ENCODE measurements around the gene GHRH. TPM values are rescaled to one million over a fixed set of nuclear protein-coding genes. Genes with fewer than 3 reads are reported as not detected.

GHRH gene
- total RNA-seq, 1 donor from 2014 or later, result not detected

GRCh38 chr20:37299718-37300528 is 38.3 kb upstream of the GHRH start:
- no peak for DNase-seq (ENCODE audit: low read depth)
- H3K4me3 ChIP-seq (ENCODE audit: low read depth, low read length), result no peak overlapping the region
- H3K27me3 ChIP-seq (ENCODE audit: control insufficient read depth, insufficient read depth, low read length), result no peaks in the 10 kb centered on the region
- no peaks in the 10 kb centered on the region for H3K36me3 ChIP-seq (ENCODE audit: control insufficient read depth, insufficient read depth, low read length)
- no peak for TF ChIP-seq CTCF (IDR thresholded peaks at IDR 0.05; ENCODE audit: insufficient read depth, low read length, poor library complexity, severe bottlenecking)

DNA sequence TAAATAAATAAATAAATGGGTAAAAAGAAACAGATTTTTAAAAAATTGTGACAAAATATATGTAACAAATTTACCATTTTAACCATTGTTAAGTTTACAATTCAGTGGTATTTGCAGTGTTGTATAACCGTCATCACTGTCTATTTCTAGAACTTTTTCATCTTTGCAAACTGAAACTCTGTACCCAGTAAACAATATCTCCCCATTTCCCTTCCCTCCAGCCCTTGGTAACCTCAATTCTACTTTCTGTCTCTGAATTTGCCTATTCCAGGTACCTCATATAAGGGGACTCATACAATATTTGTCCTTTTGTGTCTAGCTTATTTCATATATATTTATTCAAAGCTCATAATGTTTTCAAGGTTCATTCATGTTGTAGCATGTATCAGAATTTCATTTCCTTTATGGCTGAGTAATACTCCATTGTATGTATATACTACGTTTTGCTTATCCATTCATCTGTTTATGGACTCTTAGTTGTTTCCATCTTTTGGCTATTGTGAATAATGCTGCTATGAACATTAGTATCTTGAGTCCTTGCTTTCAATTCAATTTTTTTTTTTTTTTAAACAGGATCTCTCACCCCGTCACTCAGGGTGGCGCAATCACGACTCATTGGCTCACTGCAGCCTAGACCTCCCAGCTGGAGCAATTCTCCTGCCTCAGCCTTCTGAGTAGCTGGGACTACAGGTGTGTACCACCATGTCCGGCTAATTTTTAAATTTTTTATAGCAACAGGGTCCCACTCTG is 36.8 kb upstream of the GHRH start:
- no peak for DNase-seq (ENCODE audit: low read depth)
- Histone ChIP-seq H3K27me3 (ENCODE audit: control insufficient read depth, insufficient read depth, low read length) (no peaks in the 10 kb centered on the region), H3K4me3 (ENCODE audit: low read depth, low read length) (no peak overlapping the region), H3K36me3 (ENCODE audit: control insufficient read depth, insufficient read depth, low read length) (no peaks in the 10 kb centered on the region)
- no peak for TF ChIP-seq CTCF (IDR thresholded peaks at IDR 0.05; ENCODE audit: insufficient read depth, low read length, poor library complexity, severe bottlenecking)

GRCh38 chr20:37297066-37297736 is 35.6 kb upstream of the GHRH start:
- TF ChIP-seq CTCF (IDR thresholded peaks at IDR 0.05; ENCODE audit: insufficient read depth, low read length, poor library complexity, severe bottlenecking), result no peak
- Histone ChIP-seq H3K36me3 (ENCODE audit: control insufficient read depth, insufficient read depth, low read length) (no peaks in the 10 kb centered on the region), H3K27me3 (ENCODE audit: control insufficient read depth, insufficient read depth, low read length) (no peaks in the 10 kb centered on the region), H3K4me3 (ENCODE audit: low read depth, low read length) (no peak overlapping the region)
- no peak for DNase-seq (ENCODE audit: low read depth)

GRCh38 chr20:37296371-37296770 is 34.8 kb upstream of the GHRH start:
- no peak for DNase-seq (ENCODE audit: low read depth)
- TF ChIP-seq CTCF (IDR thresholded peaks at IDR 0.05; ENCODE audit: insufficient read depth, low read length, poor library complexity, severe bottlenecking), result no peak
- Histone ChIP-seq H3K27me3 (ENCODE audit: control insufficient read depth, insufficient read depth, low read length) (no peaks in the 10 kb centered on the region), H3K4me3 (ENCODE audit: low read depth, low read length) (no peak overlapping the region), H3K36me3 (ENCODE audit: control insufficient read depth, insufficient read depth, low read length) (no peaks in the 10 kb centered on the region)

- H3K4me3 ChIP-seq (ENCODE audit: low read depth, low read length), result no peak overlapping the region
- no peaks in the 10 kb centered on the region for H3K36me3 ChIP-seq (ENCODE audit: control insufficient read depth, insufficient read depth, low read length)
- H3K27me3 ChIP-seq (ENCODE audit: control insufficient read depth, insufficient read depth, low read length), result no peaks in the 10 kb centered on the region
- DNase-seq (ENCODE audit: low read depth), result no peak
- no peak for TF ChIP-seq CTCF (IDR thresholded peaks at IDR 0.05; ENCODE audit: insufficient read depth, low read length, poor library complexity, severe bottlenecking)
These were observed 34.0 kb upstream of the GHRH start for GRCh38 chr20:37295595-37295994.

Data from kidney epithelial cell (primary cell).